Mesothelial cell of epicardium (in vitro differentiated cells): ENCODE measurements around the gene GNB2. TPM values are rescaled to one million over a fixed set of nuclear protein-coding genes. Genes with fewer than 3 reads are reported as not detected.

Experiments used
- DNase-seq, 2 experiments: peaks; one replicate each; pipeline ENCODE4 v3.0.0; 2021; ENCODE audit warnings: low spot score in 2 of 2; ENCODE audit not compliant: unreplicated experiment in 2 of 2
- H3K27ac Mint-ChIP-seq: 2 replicates; pipeline ENCODE4 v1.8.0; 2021; ENCODE audit warnings: mixed read lengths
- H3K27me3 Mint-ChIP-seq: 2 replicates; pipeline ENCODE4 v1.8.0; 2021; ENCODE audit warnings: low read depth, mixed read lengths
- H3K36me3 Mint-ChIP-seq: 2 replicates; pipeline ENCODE4 v1.8.0; 2021; ENCODE audit warnings: mixed read lengths
- H3K4me1 Mint-ChIP-seq: 2 replicates; pipeline ENCODE4 v1.8.0; 2021; ENCODE audit warnings: mixed read lengths
- H3K4me3 Mint-ChIP-seq: 2 replicates; pipeline ENCODE4 v1.8.0; 2021; ENCODE audit warnings: mild to moderate bottlenecking, moderate library complexity, mixed read lengths
- H3K9me3 Mint-ChIP-seq: 2 replicates; pipeline ENCODE4 v1.8.0; 2021; ENCODE audit warnings: mixed read lengths
- total RNA-seq: library from RNA; stranded (reverse); gene quantifications from 3 replicates; pipeline ENCODE4 v1.2.1, GENCODE V29; 2021
- TF ChIP-seq, protein P1 (sequence below): fragments of 200-600 bp; sonication (generic); IDR thresholded peaks from one replicate; pipeline ENCODE4 v1.5.0; 2021; ENCODE audit warnings: antibody characterized with exemption; ENCODE audit not compliant: unreplicated experiment

Gene GNB2
- total RNA-seq, 1 donor from 2014 or later: 174 TPM

- Mint-ChIP-seq H3K27me3 (no peaks in the 10 kb centered on the region), H3K27ac (no peak overlapping the region), H3K36me3 (peaks cover 16% of the 10 kb centered on the region), H3K4me3 (no peak overlapping the region), H3K4me1 (peaks cover 13% of the 10 kb centered on the region), H3K9me3 (no peaks in the 10 kb centered on the region)
- TF ChIP-seq, protein P1, sequence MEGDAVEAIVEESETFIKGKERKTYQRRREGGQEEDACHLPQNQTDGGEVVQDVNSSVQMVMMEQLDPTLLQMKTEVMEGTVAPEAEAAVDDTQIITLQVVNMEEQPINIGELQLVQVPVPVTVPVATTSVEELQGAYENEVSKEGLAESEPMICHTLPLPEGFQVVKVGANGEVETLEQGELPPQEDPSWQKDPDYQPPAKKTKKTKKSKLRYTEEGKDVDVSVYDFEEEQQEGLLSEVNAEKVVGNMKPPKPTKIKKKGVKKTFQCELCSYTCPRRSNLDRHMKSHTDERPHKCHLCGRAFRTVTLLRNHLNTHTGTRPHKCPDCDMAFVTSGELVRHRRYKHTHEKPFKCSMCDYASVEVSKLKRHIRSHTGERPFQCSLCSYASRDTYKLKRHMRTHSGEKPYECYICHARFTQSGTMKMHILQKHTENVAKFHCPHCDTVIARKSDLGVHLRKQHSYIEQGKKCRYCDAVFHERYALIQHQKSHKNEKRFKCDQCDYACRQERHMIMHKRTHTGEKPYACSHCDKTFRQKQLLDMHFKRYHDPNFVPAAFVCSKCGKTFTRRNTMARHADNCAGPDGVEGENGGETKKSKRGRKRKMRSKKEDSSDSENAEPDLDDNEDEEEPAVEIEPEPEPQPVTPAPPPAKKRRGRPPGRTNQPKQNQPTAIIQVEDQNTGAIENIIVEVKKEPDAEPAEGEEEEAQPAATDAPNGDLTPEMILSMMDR: no peak
- DNase-seq: no peak
Observed at GRCh38 chr7:100682991-100683658, 9.6 kb downstream of the GNB2 start.

GRCh38 chr7:100683659-100684533 is 10.4 kb downstream of the GNB2 start:
- Mint-ChIP-seq H3K27me3 (no peaks in the 10 kb centered on the region), H3K36me3 (peaks cover 17% of the 10 kb centered on the region), H3K9me3 (no peaks in the 10 kb centered on the region), H3K4me3 (no peak overlapping the region), H3K27ac (no peak overlapping the region), H3K4me1 (peaks cover 9% of the 10 kb centered on the region)
- no peak for DNase-seq
- TF ChIP-seq, protein P1: no peak

- no peak overlapping the region for H3K4me3 Mint-ChIP-seq
- H3K9me3 Mint-ChIP-seq: no peaks in the 10 kb centered on the region
- no peak overlapping the region for H3K27ac Mint-ChIP-seq
- DNase-seq: no peak
- TF ChIP-seq, protein P1: no peak
- H3K27me3 Mint-ChIP-seq: no peaks in the 10 kb centered on the region
- peaks cover 13% of the 10 kb centered on the region for H3K36me3 Mint-ChIP-seq
- H3K4me1 Mint-ChIP-seq: peaks cover 5% of the 10 kb centered on the region
Observed at GRCh38 chr7:100684534-100685042, 11.0 kb downstream of the GNB2 start.

DNA sequence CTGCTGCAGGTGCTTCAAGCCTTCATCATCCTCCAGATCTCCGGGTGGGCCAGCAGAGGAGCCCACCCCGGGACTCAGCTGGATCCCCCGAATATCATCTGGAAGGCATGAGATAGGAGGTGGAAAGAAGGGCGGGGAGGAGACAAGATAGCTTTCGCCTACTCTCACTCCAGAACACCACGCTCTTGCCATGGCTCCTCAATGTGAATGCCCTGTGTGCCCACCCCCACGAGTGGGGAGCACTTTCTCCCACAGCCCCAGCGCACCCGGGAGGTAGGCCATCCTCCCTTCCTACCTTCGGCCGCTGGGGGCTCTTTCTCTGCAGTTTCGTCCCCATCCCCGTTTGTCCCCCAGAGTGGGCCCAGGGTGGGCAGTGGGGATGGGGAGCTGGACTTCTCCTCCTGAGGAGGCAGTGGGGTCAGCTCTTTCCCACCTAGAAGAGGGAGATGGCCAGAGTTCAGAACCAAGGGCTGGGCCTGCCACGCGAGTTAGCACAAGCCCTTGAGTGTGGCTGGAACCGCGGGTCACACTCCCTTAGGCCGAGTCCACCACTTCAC is 11.6 kb downstream of the GNB2 start:
- H3K36me3 Mint-ChIP-seq: peaks cover 13% of the 10 kb centered on the region
- DNase-seq: no peak
- no peaks in the 10 kb centered on the region for H3K27me3 Mint-ChIP-seq
- no peak overlapping the region for H3K27ac Mint-ChIP-seq
- no peak overlapping the region for H3K4me3 Mint-ChIP-seq
- TF ChIP-seq, protein P1: no peak
- no peaks in the 10 kb centered on the region for H3K9me3 Mint-ChIP-seq
- peaks cover 3% of the 10 kb centered on the region for H3K4me1 Mint-ChIP-seq

GRCh38 chr7:100685631-100686145 is 12.1 kb downstream of the GNB2 start:
- Mint-ChIP-seq H3K9me3 (no peaks in the 10 kb centered on the region), H3K4me1 (peaks cover 2% of the 10 kb centered on the region), H3K27me3 (no peaks in the 10 kb centered on the region), H3K4me3 (no peak overlapping the region), H3K27ac (no peak overlapping the region), H3K36me3 (peaks cover 13% of the 10 kb centered on the region)
- DNase-seq: no peak
- TF ChIP-seq, protein P1: no peak
